G401 (cell line): ENCODE measurements around the gene NOL9. TPM values are rescaled to one million over a fixed set of nuclear protein-coding genes. Genes with fewer than 3 reads are reported as not detected.
"Not testable (repeated sequence)": the region's sequence is repeated elsewhere in the genome, so short reads cannot be mapped to it uniquely, and the experiment has no call there.

Source experiments
- DNase-seq: peaks from one replicate; pipeline ENCODE4 v3.0.0-alpha.2; 2015; ENCODE audit warnings: low spot score
- in situ Hi-C: cut with HindIII; loops from 2 replicates; pipeline ENCODE4 v1.10.0; 2016; ENCODE audit warnings: low sequenced_read_pairs, mixed read lengths
- total RNA-seq: library from RNA; depleted of rRNA; stranded (reverse); fragments of >200 nt; shearing (Covaris generic); gene quantifications from 2 replicates; pipeline ENCODE4 v1.2.3, GENCODE V29; 2014; rRNA removed

NOL9 gene
- 26.1 and 33.9 TPM in 2 replicates for total RNA-seq

GRCh38 chr1:6554031-6554906 is at the start of gene NOL9:
Gene NOL9, minus strand, starts transcription at chr1:6554513. Its CDS starts 11 bp downstream, at chr1:6554502.
- peak; percentile 91 for DNase-seq
- in situ Hi-C loops, result no loop called here

GRCh38 chr1:6603238-6603914 is 49.1 kb upstream of the NOL9 start:
- in situ Hi-C loops, result no loop called here
- DNase-seq, result peak; percentile 62

- peak; percentile 74 for DNase-seq
- in situ Hi-C loops, result no loop called here
Measured at GRCh38 chr1:6602669-6603237, 48.4 kb upstream of the NOL9 start, which contains the start of gene KLHL21. Gene KLHL21, minus strand, starts transcription at chr1:6602869. Its CDS starts 52 bp downstream, at chr1:6602817.

GRCh38 chr1:6601923-6602668 is 47.8 kb upstream of the NOL9 start:
- peak; percentile 48 for DNase-seq
- in situ Hi-C loops, result no loop called here

GRCh38 chr1:6601049-6601922 is 47.0 kb upstream of the NOL9 start:
- in situ Hi-C loops, result no loop called here
- DNase-seq, result peak; percentile 73

- in situ Hi-C loops, result no loop called here
- no peak for DNase-seq
Measured at GRCh38 chr1:6600410-6601048, 46.2 kb upstream of the NOL9 start.

- DNase-seq, in situ Hi-C loops: not testable (repeated sequence)
Measured at GRCh38 chr1:6599991-6600390, 45.7 kb upstream of the NOL9 start.

GRCh38 chr1:6599141-6599975 is 45.0 kb upstream of the NOL9 start:
- DNase-seq, result no peak
- in situ Hi-C loops, result no loop called here

- DNase-seq, result no peak
- in situ Hi-C loops, result no loop called here
Measured at GRCh38 chr1:6597777-6598131, 43.4 kb upstream of the NOL9 start.

GRCh38 chr1:6596886-6597776 is 42.8 kb upstream of the NOL9 start:
- DNase-seq, result no peak
- in situ Hi-C loops, result no loop called here

- in situ Hi-C loops, result no loop called here
- no peak for DNase-seq
Measured at GRCh38 chr1:6596351-6596750, 42.0 kb upstream of the NOL9 start.

GRCh38 chr1:6594977-6595740 is 40.8 kb upstream of the NOL9 start:
- DNase-seq, result no peak
- in situ Hi-C loops, result no loop called here

- no peak for DNase-seq
- in situ Hi-C loops, result no loop called here
Measured at GRCh38 chr1:6593810-6594209, 39.5 kb upstream of the NOL9 start.

- DNase-seq, result no peak
- in situ Hi-C loops, result no loop called here
Measured at GRCh38 chr1:6592865-6593593, 38.7 kb upstream of the NOL9 start.

- in situ Hi-C loops, result no loop called here
Measured at GRCh38 chr1:6592441-6592840, 38.1 kb upstream of the NOL9 start.

More at GRCh38 chr1:6592441-6592840, 38.1 kb upstream of the NOL9 start:
- no peak for DNase-seq
